ENCODE results near the gene MAGI3.

GRCh38 chr1:113394863-113395259 lies 4.5 kb downstream of the MAGI3 start:
- TF ChIP-seq ZNF772 (CRISPR knock-in tag; IDR thresholded peaks at IDR 0.05): no peak
- no peak for TF ChIP-seq SIN3A (IDR thresholded peaks at IDR 0.05; ENCODE audit: borderline replicate concordance, low read depth, low read length)
- TF ChIP-seq CTCF (CRISPR knock-in tag; IDR thresholded peaks at IDR 0.05): no peak
- no peak for TF ChIP-seq NFE2L1 (CRISPR knock-in tag; IDR thresholded peaks at IDR 0.05; ENCODE audit: borderline replicate concordance)
- no peak for TF ChIP-seq ZNF709 (CRISPR knock-in tag; IDR thresholded peaks at IDR 0.05)
